Measurements from ENCODE around the gene SYN1.

GRCh38 chrX:47560179-47560933, 59.3 kb downstream of the SYN1 start:
- no peak for TF ChIP-seq CTCF (IDR thresholded peaks at IDR 0.05)
- no peak for TF ChIP-seq POLR2AphosphoS5 (IDR thresholded peaks at IDR 0.05)
- no peak for TF ChIP-seq POLR2A (IDR thresholded peaks at IDR 0.05)
